Smooth muscle cell (in vitro differentiated cells): ENCODE data around the gene MESD. TPM values are rescaled to one million over a fixed set of nuclear protein-coding genes. Genes with fewer than 3 reads are reported as not detected.

ENCODE experiments used
- DNase-seq: peaks from one replicate; lab custom pipeline; 2025; ENCODE audit not compliant: unreplicated experiment; lab: John Stamatoyannopoulos, UW
- H2AFZ ChIP-seq: fragments of 200-600 bp; sonication (generic); 2 replicates; pipeline ENCODE4 v1.6.0; 2016; ENCODE audit warnings: antibody characterized with exemption, low read depth, mild to moderate bottlenecking
- H3F3A ChIP-seq: fragments of 200-600 bp; sonication (generic); 2 replicates; pipeline ENCODE4 v1.6.0; 2017; ENCODE audit warnings: antibody characterized with exemption, low read depth
- H3K27ac ChIP-seq: fragments of 200-600 bp; sonication (generic); 2 replicates; pipeline ENCODE4 v1.5.1; 2016; ENCODE audit warnings: low read depth, mild to moderate bottlenecking
- H3K27me3 ChIP-seq: fragments of 200-600 bp; sonication (generic); 2 replicates; pipeline ENCODE4 v1.6.1; 2016; ENCODE audit warnings: low read depth, mild to moderate bottlenecking
- H3K36me3 ChIP-seq: fragments of 200-600 bp; sonication (generic); 2 replicates; pipeline ENCODE4 v1.5.1; 2016; ENCODE audit warnings: low read depth
- H3K4me1 ChIP-seq: fragments of 200-600 bp; sonication (generic); 2 replicates; pipeline ENCODE4 v1.5.1; 2016; ENCODE audit warnings: low read depth
- H3K4me2 ChIP-seq: fragments of 200-600 bp; sonication (generic); 2 replicates; pipeline ENCODE4 v1.6.0; 2016; ENCODE audit warnings: mild to moderate bottlenecking
- H3K4me3 ChIP-seq: fragments of 200-600 bp; sonication (generic); 2 replicates; pipeline ENCODE4 v1.5.1; 2016; ENCODE audit warnings: mild to moderate bottlenecking
- H3K79me2 ChIP-seq: fragments of 200-600 bp; sonication (generic); 2 replicates; pipeline ENCODE4 v1.6.0; 2016; ENCODE audit warnings: low read depth, mild to moderate bottlenecking
- H3K9ac ChIP-seq: fragments of 200-600 bp; sonication (generic); 2 replicates; pipeline ENCODE4 v1.6.0; 2016; ENCODE audit warnings: low read depth
- H3K9me3 ChIP-seq: fragments of 200-600 bp; sonication (generic); replicated peaks from 2 replicates; pipeline ENCODE4 v1.5.1; 2016; ENCODE audit warnings: low read depth
- H4K20me1 ChIP-seq: fragments of 200-600 bp; sonication (generic); 2 replicates; pipeline ENCODE4 v1.6.0; 2016; ENCODE audit warnings: low read depth
- CTCF ChIP-seq: fragments of 200-600 bp; sonication (generic); IDR thresholded peaks from 2 replicates; pipeline ENCODE4 v1.5.1; 2017; ENCODE audit warnings: borderline replicate concordance, mild to moderate bottlenecking, antibody characterized with exemption; ENCODE audit not compliant: insufficient read depth, poor library complexity, severe bottlenecking
- WGBS: methylation state at CpG from one replicate; pipeline ENCODE4 v1.1.7; 2016; ENCODE audit warnings: low lambda C conversion rate; 5-methylcytosine and 5-hydroxymethylcytosine counted together
- microRNA-seq: library from miRNA; unstranded; fragments of <30 nt; microRNA quantifications from one replicate; pipeline ENCODE4, GENCODE V29; 2016; ENCODE audit warnings: borderline number of aligned reads
- polyA plus RNA-seq: library from polyadenylated mRNA; unstranded; fragments of >200 nt; fragmentation: Nextera tagmentation; extraction: Ambion mirVana; gene quantifications from 2 replicates; pipeline ENCODE4 v1.2.1, GENCODE V29; 2016
- small RNA-seq: library from RNA; depleted of rRNA; stranded (forward); fragments of <200 nt; gene quantifications from one replicate; pipeline ENCODE3, GENCODE V24; 2014
- total RNA-seq: library from RNA; depleted of rRNA; stranded (reverse); fragments of >200 nt; gene quantifications from 2 replicates; pipeline ENCODE4 v1.2.3, GENCODE V29; 2014

The MESD gene
- total and polyA plus RNA-seq, 2 experiments from 2014 or later = 20.1 to 41.4 TPM

- Histone ChIP-seq H3K27me3 (no peaks in the 10 kb centered on the region), H3K9ac (no peak overlapping the region), H3K4me2 (peak overlapping the region; percentile 24), H3K4me3 (no peak overlapping the region), H3K79me2 (no peaks in the 10 kb centered on the region), H3K27ac (no peak overlapping the region), H2AFZ (no peak overlapping the region), H3K9me3 (no peaks in the 10 kb centered on the region), H3F3A (no peaks in the 10 kb centered on the region), H3K4me1 (no peaks in the 10 kb centered on the region), H4K20me1 (no peaks in the 10 kb centered on the region), H3K36me3 (no peaks in the 10 kb centered on the region)
- no peak for TF ChIP-seq CTCF
- no peak for DNase-seq
- WGBS = 60% methylated on average over 5 of the region's 5 CpGs
Observed at GRCh38 chr15:80904998-80905397, 84.6 kb downstream of the MESD start.

DNA sequence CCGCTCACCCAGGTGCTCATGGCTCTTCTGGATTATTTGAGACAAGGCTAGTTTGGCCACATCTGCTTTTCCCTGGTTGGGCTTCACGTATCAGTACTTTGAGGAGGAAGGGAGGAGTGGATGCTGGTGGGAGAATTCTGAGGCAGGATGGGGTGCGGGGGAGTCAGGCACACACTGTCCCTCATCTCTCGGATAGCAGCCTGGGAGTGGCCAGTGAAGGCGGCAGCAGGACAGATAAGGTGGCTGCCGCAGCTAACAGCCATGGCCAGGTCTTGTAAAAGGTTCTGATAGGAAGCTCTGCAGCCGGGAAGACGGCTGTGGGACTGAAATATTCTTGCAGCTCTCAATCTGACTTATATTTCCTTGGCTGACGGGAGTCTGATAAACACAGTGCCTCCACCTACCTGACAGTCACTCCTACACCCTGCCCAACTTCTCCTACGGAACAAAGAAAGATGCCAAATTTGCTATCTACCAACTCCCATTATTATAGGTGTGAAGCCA is 87.3 kb downstream of the MESD start:
- Histone ChIP-seq H3K9me3 (no peaks in the 10 kb centered on the region), H3K4me1 (no peaks in the 10 kb centered on the region), H3K4me3 (no peak overlapping the region), H4K20me1 (no peaks in the 10 kb centered on the region), H3K79me2 (no peaks in the 10 kb centered on the region), H3K4me2 (no peak overlapping the region), H3K9ac (no peak overlapping the region), H3K36me3 (no peaks in the 10 kb centered on the region), H3K27me3 (no peaks in the 10 kb centered on the region), H2AFZ (no peak overlapping the region), H3F3A (no peaks in the 10 kb centered on the region), H3K27ac (no peak overlapping the region)
- TF ChIP-seq CTCF = no peak
- no peak for DNase-seq
- 84% methylated on average over 10 of the region's 10 CpGs for WGBS

- Histone ChIP-seq H3K36me3 (no peaks in the 10 kb centered on the region), H3K4me1 (no peaks in the 10 kb centered on the region), H3K79me2 (no peaks in the 10 kb centered on the region), H3K4me3 (no peak overlapping the region), H2AFZ (no peak overlapping the region), H3K27ac (no peak overlapping the region), H3K4me2 (no peak overlapping the region), H3K27me3 (no peaks in the 10 kb centered on the region), H3K9ac (no peak overlapping the region), H4K20me1 (no peaks in the 10 kb centered on the region), H3K9me3 (peaks cover 7% of the 10 kb centered on the region), H3F3A (no peaks in the 10 kb centered on the region)
- TF ChIP-seq CTCF = no peak
- DNase-seq = no peak
- 86% methylated on average over 2 of the region's 2 CpGs for WGBS
Observed at GRCh38 chr15:80898040-80898439, 91.6 kb downstream of the MESD start.

Small RNA genes lying within 50 kb of the gene (microRNA-seq; reads per million reads assigned to microRNA genes)
- not detected for gene MIR4514

Small RNA genes lying within 50 kb of the gene (small RNA-seq; reads per million reads assigned to genes)
- gene MIR4514 = not detected

Other genes with a start within 250 kb of the MESD start
- 1.2 and 1.9 TPM in 2 replicates for gene CEMIP, start 210.4 kb downstream of the MESD start, total RNA-seq
- 0.82 and 1.9 TPM in 2 replicates for gene CEMIP, start 210.4 kb downstream of the MESD start, polyA plus RNA-seq
- gene TLNRD1, start 11.1 kb upstream of the MESD start, total RNA-seq = 10.7 and 11.3 TPM in 2 replicates
- gene TLNRD1, start 11.1 kb upstream of the MESD start, polyA plus RNA-seq = 11.9 and 14.1 TPM in 2 replicates
- 0.94 and 0.99 TPM in 2 replicates for gene CFAP161, start 144.5 kb upstream of the MESD start, total RNA-seq
- gene CFAP161, start 144.5 kb upstream of the MESD start, polyA plus RNA-seq = not detected in 2 replicates
- gene IL16, start 207.1 kb upstream of the MESD start, total RNA-seq = 0.76 and 1.4 TPM in 2 replicates
- gene IL16, start 207.1 kb upstream of the MESD start, polyA plus RNA-seq = 1.1 and 1.3 TPM in 2 replicates